Mucosa of stomach (tissue), 1 donor: ENCODE data around the gene OR6B2.

Experiments
- H3K27me3 ChIP-seq: one replicate; pipeline ENCODE4 v1.7.0; 2013; ENCODE audit warnings: mild to moderate bottlenecking, low read length; ENCODE audit not compliant: control insufficient read depth, insufficient read depth
- H3K36me3 ChIP-seq: one replicate; pipeline ENCODE4 v1.7.0; 2013; ENCODE audit warnings: low read length; ENCODE audit not compliant: control insufficient read depth, insufficient read depth
- H3K4me1 ChIP-seq: one replicate; pipeline ENCODE4 v1.7.0; 2013; ENCODE audit warnings: mild to moderate bottlenecking, low read length; ENCODE audit not compliant: control insufficient read depth, insufficient read depth
- H3K4me3 ChIP-seq: one replicate; pipeline ENCODE4 v1.7.0; 2013; ENCODE audit warnings: low read length
- H3K9ac ChIP-seq: one replicate; pipeline ENCODE4 v1.7.0; 2013; ENCODE audit warnings: mild to moderate bottlenecking, low read length, moderate library complexity
- H3K9me3 ChIP-seq: one replicate; pipeline ENCODE4 v1.7.0; 2013; ENCODE audit warnings: mild to moderate bottlenecking, low read length, moderate library complexity; ENCODE audit not compliant: control insufficient read depth
- donor health status: Pancreatic carcinoma.

The OR6B2 gene

DNA sequence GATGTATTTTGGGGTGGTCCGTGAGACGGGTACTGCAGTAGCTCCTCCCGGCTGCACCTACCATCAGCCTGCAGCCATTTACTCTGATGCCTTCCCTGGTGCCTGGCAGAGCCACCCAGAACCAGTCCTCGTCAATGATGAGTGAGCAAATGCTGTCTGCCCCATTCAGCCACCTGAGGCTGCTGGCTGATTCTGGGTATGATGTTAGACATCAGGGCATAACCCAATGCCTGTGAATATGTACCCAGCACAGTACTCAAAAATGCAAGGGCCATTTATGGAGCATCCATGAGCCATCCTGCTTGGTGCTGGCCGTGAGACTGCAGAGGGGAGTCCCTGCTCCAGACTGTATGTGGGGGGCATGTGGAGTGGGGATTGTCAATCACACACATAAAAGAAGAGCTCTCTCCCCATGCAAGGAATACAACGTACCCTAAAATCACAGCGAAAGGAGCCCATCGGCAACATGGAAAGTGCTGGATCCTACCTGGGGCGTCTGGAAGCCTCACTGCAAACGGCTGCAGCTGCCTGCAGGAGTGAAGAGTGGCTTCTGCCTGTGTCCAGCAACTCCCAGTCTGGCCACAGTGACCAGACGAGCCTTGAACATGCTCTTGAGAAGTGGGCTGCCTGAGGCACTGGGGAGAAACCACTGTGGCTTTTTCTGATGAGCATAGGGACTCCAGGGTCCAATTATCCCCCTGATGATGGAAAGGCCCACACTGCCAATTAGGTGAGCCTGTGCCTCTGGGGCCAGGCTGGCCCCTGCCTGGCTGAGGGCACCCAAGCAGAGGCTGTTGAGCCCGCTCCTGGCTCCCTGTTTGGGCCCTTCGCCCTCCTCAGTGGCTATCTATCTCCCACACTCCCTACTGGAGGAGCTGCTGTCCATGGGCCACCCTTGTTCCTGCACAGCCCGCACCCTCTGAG lies 2.4 kb upstream of the OR6B2 start:
- peaks cover 9% of the 10 kb centered on the region for H3K27me3 ChIP-seq
- no peaks in the 10 kb centered on the region for H3K4me1 ChIP-seq
- no peak overlapping the region for H3K9ac ChIP-seq
- H3K4me3 ChIP-seq: no peak overlapping the region
- H3K9me3 ChIP-seq: no peaks in the 10 kb centered on the region
- H3K36me3 ChIP-seq: no peaks in the 10 kb centered on the region

DNA sequence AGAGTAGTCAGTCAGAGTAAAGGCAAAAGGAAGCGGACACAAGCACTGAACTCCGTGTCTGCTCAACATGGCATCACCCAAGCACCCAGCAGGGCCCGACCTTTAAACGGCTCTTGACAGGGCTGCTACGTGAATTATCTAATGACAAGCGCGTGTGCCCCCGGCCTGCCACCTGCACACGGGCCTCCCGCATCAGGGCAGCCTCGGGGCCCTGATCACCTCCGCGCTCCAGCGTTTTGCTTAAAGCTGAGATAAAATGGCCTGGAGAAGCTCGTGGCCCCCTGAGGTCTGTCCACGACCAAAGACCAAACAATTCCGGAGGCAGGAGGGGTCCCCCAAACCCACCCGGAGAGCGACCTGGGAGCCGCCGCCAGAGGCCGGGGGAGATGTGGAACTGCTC lies 5.5 kb downstream of the OR6B2 start:
- Histone ChIP-seq H3K36me3 (peaks cover 17% of the 10 kb centered on the region), H3K27me3 (no peaks in the 10 kb centered on the region), H3K4me3 (peak overlapping the region; percentile 49), H3K4me1 (peaks cover 5% of the 10 kb centered on the region), H3K9ac (peak overlapping the region; percentile 84), H3K9me3 (no peaks in the 10 kb centered on the region)

DNA sequence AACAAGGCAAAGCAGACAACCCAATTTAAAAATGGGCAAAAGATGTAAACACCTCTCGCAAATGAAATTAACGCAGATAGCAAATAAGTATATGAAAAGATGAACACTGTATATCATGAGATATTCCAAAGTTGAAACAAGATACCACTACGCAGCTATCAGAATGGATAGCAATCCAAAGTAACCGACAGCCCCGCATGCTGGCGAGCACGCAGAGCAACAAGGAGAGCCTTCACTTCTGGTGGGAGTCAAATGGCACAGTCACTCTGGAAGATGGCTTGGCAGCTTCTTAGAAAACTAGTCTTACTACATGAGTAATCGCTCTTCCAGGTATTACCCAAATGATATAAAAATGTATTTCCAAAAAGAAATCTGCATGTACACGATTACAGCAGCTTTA lies 6.4 kb downstream of the OR6B2 start:
- Histone ChIP-seq H3K27me3 (no peaks in the 10 kb centered on the region), H3K9me3 (no peaks in the 10 kb centered on the region), H3K4me1 (peaks cover 5% of the 10 kb centered on the region), H3K4me3 (no peak overlapping the region), H3K9ac (no peak overlapping the region), H3K36me3 (peaks cover 21% of the 10 kb centered on the region)

DNA sequence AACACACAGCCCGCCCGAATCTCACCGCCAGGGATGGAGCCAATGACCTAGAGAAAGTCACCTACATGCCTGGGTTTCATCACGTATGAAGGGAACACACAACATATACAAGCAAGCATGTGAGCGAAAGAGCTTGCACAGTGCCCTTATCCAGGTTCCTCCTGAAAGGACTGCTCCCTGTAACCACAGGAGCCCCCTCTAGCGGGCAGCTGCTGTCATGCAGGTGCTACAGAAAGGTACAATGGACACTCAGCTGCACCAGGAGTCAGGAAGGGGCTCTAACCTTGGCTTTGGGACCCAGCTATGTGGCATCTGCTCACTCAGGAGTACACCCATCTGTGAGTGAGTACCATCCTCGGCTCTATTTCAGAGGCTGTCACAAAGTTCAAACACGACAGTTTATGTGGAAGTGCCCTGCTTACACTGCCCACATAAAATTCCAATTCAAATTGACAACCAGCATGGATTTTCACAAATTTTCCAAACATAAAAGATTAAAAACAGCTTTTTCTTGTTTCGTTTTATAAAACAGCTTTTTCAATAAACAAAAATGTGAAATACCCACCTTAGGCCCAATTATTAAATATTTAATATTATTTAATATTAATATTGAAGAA lies 8.6 kb downstream of the OR6B2 start:
- no peaks in the 10 kb centered on the region for H3K27me3 ChIP-seq

DNA sequence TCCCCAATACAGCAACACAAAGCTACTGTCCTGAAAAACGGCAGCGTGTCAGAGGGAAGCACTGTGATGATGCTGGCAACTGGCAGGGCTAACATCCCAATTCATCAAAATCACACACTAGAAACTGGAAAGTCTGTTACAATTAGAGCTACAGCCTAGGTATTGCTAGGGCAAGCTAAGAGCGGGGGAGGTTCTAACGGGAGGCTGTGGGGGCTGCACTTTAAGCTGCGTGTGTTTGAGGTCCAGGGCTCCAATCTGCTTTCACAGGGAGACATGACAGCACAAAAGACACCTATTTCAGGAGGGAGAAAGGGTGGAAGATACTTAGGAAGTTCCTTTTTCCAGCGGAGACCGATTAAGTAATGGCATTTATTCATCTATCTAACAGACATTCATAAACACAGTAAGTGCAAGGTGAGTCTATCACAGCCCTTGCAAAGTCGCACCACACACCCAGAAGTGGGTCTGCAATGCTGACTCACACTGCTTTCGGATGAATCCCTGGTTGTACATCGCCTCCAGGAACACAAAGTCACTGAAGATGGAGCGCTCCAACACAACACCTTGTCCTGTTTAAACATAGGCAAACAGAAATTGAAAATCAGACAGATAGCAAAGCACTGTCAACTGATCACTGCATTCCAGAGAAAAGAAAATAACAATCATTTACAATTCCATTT lies 12.0 kb downstream of the OR6B2 start:
- no peak overlapping the region for H3K9ac ChIP-seq
- H3K27me3 ChIP-seq: no peaks in the 10 kb centered on the region
- no peak overlapping the region for H3K4me3 ChIP-seq
- H3K4me1 ChIP-seq: no peaks in the 10 kb centered on the region
- peaks cover 28% of the 10 kb centered on the region for H3K36me3 ChIP-seq
- H3K9me3 ChIP-seq: no peaks in the 10 kb centered on the region

More for the DNA sequence above, 8.6 kb downstream of the OR6B2 start:
- Histone ChIP-seq H3K9ac (no peak overlapping the region), H3K9me3 (no peaks in the 10 kb centered on the region), H3K4me1 (peaks cover 5% of the 10 kb centered on the region), H3K4me3 (no peak overlapping the region), H3K36me3 (peaks cover 28% of the 10 kb centered on the region)

DNA sequence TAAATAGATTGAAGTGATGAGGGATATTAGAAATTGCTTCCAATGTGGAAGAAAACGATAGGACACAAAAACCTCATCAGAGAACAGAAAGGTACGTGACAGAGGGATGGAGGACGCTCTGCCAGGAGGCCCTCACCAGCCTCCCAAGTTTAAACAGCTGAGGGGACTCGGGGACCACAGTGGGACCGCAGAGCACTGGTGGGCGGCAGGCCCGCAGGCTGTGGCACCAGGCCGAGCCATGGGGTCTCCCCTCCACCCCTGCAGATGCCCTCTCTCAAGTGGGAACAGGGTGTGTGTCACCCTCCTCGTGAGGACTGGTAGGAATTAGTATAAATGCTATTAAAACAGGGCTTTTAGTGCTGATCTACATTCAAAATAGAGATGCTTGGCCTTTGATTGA lies 15.9 kb downstream of the OR6B2 start:
- H3K9ac ChIP-seq: no peak overlapping the region
- peaks cover 18% of the 10 kb centered on the region for H3K36me3 ChIP-seq
- no peaks in the 10 kb centered on the region for H3K27me3 ChIP-seq
- H3K9me3 ChIP-seq: no peaks in the 10 kb centered on the region
- H3K4me3 ChIP-seq: no peak overlapping the region
- H3K4me1 ChIP-seq: no peaks in the 10 kb centered on the region

DNA sequence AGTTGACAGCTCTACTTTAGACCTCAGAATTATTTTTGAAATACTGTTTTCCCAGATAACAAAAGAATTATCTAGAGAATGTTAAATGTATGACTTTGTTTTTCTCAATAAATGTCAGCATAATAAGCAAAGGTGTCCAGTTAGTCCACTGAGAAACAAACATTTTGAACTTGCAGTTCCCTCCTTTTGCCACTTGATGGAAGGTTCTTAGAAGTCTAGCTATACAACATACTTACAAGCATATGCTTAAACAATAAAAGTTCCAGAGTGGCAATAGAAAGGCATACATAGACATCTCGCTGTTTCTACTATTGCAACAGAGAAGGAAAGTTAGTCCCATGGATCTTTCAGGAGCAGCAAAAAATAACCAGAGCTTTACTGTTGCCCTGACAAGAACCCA lies 16.9 kb downstream of the OR6B2 start:
- Histone ChIP-seq H3K27me3 (no peaks in the 10 kb centered on the region), H3K9me3 (no peaks in the 10 kb centered on the region), H3K9ac (no peak overlapping the region), H3K4me3 (no peak overlapping the region), H3K36me3 (peaks cover 13% of the 10 kb centered on the region), H3K4me1 (no peaks in the 10 kb centered on the region)

DNA sequence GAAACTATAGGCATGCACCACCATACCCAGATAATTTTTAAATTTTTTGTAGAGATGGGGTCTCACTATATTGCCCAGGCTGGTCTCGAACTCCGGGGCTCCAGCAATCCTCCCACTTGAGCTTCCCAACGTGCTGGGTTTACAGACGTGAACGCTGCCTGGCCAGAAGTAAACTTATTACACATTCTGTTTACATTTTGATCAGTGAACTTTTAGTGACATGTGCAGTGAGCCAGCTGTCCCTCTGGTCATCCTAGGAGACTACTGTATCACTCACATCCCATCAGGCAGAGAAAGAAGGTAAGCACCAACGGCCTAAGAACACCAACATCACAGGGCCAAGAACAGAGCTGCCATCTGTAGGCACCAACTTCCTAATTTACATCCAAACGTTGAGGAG lies 27.2 kb downstream of the OR6B2 start:
- no peaks in the 10 kb centered on the region for H3K27me3 ChIP-seq
- no peaks in the 10 kb centered on the region for H3K9me3 ChIP-seq
- no peak overlapping the region for H3K4me3 ChIP-seq
- H3K4me1 ChIP-seq: no peaks in the 10 kb centered on the region
- peaks cover 17% of the 10 kb centered on the region for H3K36me3 ChIP-seq
- H3K9ac ChIP-seq: no peak overlapping the region

DNA sequence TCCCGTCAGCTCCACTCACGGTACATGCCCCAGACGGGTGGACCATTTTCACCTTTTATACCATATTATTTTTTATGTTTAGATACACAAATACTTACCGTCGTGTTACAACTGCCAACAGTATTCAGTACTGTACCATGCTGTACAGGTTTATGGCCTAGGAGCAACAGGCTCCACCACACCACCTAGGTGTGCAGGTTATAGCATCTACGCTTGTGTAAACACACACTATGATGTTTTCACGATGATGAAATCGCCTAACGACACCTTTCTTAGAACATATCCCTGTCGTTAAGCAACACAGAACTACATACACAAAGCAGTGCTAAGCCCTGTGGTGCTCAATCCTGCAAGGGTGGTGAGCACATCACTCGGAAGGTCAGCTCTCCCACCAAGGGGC lies 29.6 kb downstream of the OR6B2 start:
- peaks cover 17% of the 10 kb centered on the region for H3K36me3 ChIP-seq
- no peaks in the 10 kb centered on the region for H3K9me3 ChIP-seq
- H3K27me3 ChIP-seq: no peaks in the 10 kb centered on the region
- no peaks in the 10 kb centered on the region for H3K4me1 ChIP-seq
- H3K4me3 ChIP-seq: no peak overlapping the region
- H3K9ac ChIP-seq: no peak overlapping the region

DNA sequence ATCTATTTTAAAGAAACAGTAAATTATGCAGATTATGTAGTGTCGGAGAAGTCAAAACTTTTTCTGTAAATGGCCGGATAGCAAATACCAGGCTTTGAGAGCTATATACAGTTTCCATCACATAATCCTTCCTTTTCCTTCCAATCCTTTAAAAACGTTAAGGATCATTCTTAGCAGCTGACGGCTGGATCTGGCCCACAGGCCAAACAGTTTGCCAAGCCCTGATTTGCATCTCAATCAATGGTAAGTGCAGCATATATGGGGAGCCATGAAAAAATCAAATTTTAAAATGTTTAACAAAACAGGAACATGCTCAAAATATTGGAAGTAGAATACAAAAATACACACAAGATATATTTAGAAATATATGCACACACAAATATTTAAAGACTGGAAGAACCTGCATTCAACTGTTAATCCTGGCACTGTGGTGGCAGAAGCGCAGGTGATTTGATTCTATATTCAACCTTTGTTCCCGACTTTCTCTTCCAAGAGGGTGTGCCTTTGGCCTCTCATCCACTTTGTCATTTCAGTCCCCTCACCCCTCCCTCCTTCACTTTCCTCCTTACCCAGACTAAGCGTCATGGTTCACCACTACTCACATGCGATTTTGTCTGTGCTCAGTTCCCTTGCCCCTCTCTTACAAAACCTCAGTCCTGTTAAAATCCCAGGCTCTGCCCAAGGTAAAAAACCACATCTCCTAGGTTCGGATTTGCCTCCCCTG lies 32.4 kb downstream of the OR6B2 start:
- no peak overlapping the region for H3K4me3 ChIP-seq
- H3K36me3 ChIP-seq: peaks cover 17% of the 10 kb centered on the region
- no peaks in the 10 kb centered on the region for H3K27me3 ChIP-seq
- no peak overlapping the region for H3K9ac ChIP-seq
- H3K9me3 ChIP-seq: no peaks in the 10 kb centered on the region
- H3K4me1 ChIP-seq: no peaks in the 10 kb centered on the region

DNA sequence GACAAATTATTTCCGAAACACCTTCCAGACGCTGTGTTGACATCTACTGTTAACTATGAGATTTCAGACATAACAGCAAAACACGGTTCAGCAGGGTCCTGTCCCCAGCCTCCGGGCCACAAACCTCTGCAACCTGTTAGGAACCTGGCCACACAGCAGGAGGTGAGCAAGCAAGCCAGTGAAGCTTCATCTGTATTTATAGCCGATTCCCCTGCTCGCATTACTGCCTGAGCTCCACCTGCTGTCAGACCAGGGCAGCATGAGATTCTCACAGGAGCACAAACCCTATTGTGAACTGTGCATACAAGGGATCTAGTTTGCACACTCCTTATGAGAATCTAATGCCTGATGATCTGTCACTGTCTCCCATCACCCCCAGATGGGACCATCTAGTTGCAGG lies 36.1 kb downstream of the OR6B2 start:
- peaks cover 9% of the 10 kb centered on the region for H3K36me3 ChIP-seq

More for the DNA sequence above, 36.1 kb downstream of the OR6B2 start:
- H3K9me3 ChIP-seq: no peaks in the 10 kb centered on the region
- H3K4me1 ChIP-seq: no peaks in the 10 kb centered on the region
- no peaks in the 10 kb centered on the region for H3K27me3 ChIP-seq
- H3K4me3 ChIP-seq: no peak overlapping the region
- H3K9ac ChIP-seq: no peak overlapping the region
